Suppressor macrophage treated with lipopolysaccharide for 4 hours (primary cell): ENCODE results near the gene INTS6.

Experiments used
- DNase-seq: peaks from one replicate; pipeline ENCODE4 v3.0.0-alpha.2; 2020

The INTS6 gene

GRCh38 chr13:51452361-51453206 lies at the start of gene INTS6:
TSS of gene INTS6 (minus strand) at chr13:51453036. CDS start at chr13:51452525, 511 bp downstream.
- peak; percentile 100 for DNase-seq

- DNase-seq: peak; percentile 65
Observed at GRCh38 chr13:51502153-51502651, 49.4 kb upstream of the INTS6 start.

- DNase-seq: no peak
Observed at GRCh38 chr13:51501592-51502152, 48.8 kb upstream of the INTS6 start.

GRCh38 chr13:51501096-51501495 lies 48.3 kb upstream of the INTS6 start:
- peak; percentile 9 for DNase-seq

GRCh38 chr13:51500687-51501086 lies 47.9 kb upstream of the INTS6 start:
- DNase-seq: no peak

GRCh38 chr13:51499841-51500240 lies 47.0 kb upstream of the INTS6 start:
- no peak for DNase-seq

- DNase-seq: no peak
Observed at GRCh38 chr13:51495316-51495715, 42.5 kb upstream of the INTS6 start.

- no peak for DNase-seq
Observed at GRCh38 chr13:51494156-51494555, 41.3 kb upstream of the INTS6 start.

GRCh38 chr13:51488212-51488611 lies 35.4 kb upstream of the INTS6 start:
- DNase-seq: no peak

- peak; percentile 16 for DNase-seq
Observed at GRCh38 chr13:51481656-51482055, 28.8 kb upstream of the INTS6 start.

GRCh38 chr13:51479199-51479523 lies 26.3 kb upstream of the INTS6 start:
- DNase-seq: peak; percentile 68

GRCh38 chr13:51478418-51479198 lies 25.8 kb upstream of the INTS6 start:
- no peak for DNase-seq

GRCh38 chr13:51477653-51478324 lies 25.0 kb upstream of the INTS6 start:
- DNase-seq: no peak

GRCh38 chr13:51477149-51477548 lies 24.3 kb upstream of the INTS6 start:
- no peak for DNase-seq

- DNase-seq: no peak
Observed at GRCh38 chr13:51475727-51476501, 23.1 kb upstream of the INTS6 start.

- no peak for DNase-seq
Observed at GRCh38 chr13:51469790-51470189, 17.0 kb upstream of the INTS6 start.

GRCh38 chr13:51467730-51468129 lies 14.9 kb upstream of the INTS6 start:
- DNase-seq: no peak

GRCh38 chr13:51465124-51465523 lies 12.3 kb upstream of the INTS6 start:
- no peak for DNase-seq

GRCh38 chr13:51457086-51457815 lies 4.4 kb upstream of the INTS6 start:
- DNase-seq: peak; percentile 27

GRCh38 chr13:51456510-51456909 lies 3.7 kb upstream of the INTS6 start:
- no peak for DNase-seq

- no peak for DNase-seq
Observed at GRCh38 chr13:51455532-51455931, 2.7 kb upstream of the INTS6 start.
